HCT116 (cell line): ENCODE results near the gene MAN2B1.

ENCODE experiments used
- CEBPB ChIP-seq: IDR thresholded peaks from 2 replicates; pipeline ENCODE4 v1.6.1; 2012; ENCODE audit warnings: low read depth
- POLR2A ChIP-seq: IDR thresholded peaks from 2 replicates; pipeline ENCODE4 v1.7.0; 2011; ENCODE audit warnings: borderline replicate concordance; ENCODE audit not compliant: insufficient read depth, insufficient read length; ENCODE audit errors: extremely low read depth
- RAD21 ChIP-seq: IDR thresholded peaks from 2 replicates; pipeline ENCODE4 v1.6.1; 2012; ENCODE audit warnings: low read depth, mild to moderate bottlenecking
- SP1 ChIP-seq: IDR thresholded peaks from 2 replicates; pipeline ENCODE4 v1.6.1; 2012; ENCODE audit warnings: low read depth
- SRF ChIP-seq: IDR thresholded peaks from 2 replicates; pipeline ENCODE4 v1.6.1; 2012; ENCODE audit warnings: low read depth
- YY1 ChIP-seq: IDR thresholded peaks from 2 replicates; pipeline ENCODE4 v1.6.1; 2011; ENCODE audit warnings: low read length, low read depth, moderate library complexity, mild to moderate bottlenecking; ENCODE audit not compliant: insufficient replicate concordance; ENCODE audit errors: extremely low read depth
- TF ChIP-seq, protein P1 (sequence below), 3 experiments: fragments of 200-600 bp in 1 of 3; sonication (generic) in 1 of 3; IDR thresholded peaks in 2 of 3; conservative IDR thresholded peaks in 1 of 3; 2 replicates each; pipeline ENCODE4 v1.5.1; 2012 to 2017; ENCODE audit warnings: low read depth in 2 of 3, low read length in 2 of 3, antibody characterized with exemption in 1 of 3, borderline replicate concordance in 1 of 3, control low read depth in 1 of 3, mild to moderate bottlenecking in 1 of 3, mixed read lengths in 1 of 3, mixed run types in 1 of 3, moderate library complexity in 1 of 3; ENCODE audit not compliant: insufficient read depth in 1 of 3

GRCh38 chr19:12665671-12666264 is 774 bp downstream of the MAN2B1 start:
- TF ChIP-seq, protein P1, sequence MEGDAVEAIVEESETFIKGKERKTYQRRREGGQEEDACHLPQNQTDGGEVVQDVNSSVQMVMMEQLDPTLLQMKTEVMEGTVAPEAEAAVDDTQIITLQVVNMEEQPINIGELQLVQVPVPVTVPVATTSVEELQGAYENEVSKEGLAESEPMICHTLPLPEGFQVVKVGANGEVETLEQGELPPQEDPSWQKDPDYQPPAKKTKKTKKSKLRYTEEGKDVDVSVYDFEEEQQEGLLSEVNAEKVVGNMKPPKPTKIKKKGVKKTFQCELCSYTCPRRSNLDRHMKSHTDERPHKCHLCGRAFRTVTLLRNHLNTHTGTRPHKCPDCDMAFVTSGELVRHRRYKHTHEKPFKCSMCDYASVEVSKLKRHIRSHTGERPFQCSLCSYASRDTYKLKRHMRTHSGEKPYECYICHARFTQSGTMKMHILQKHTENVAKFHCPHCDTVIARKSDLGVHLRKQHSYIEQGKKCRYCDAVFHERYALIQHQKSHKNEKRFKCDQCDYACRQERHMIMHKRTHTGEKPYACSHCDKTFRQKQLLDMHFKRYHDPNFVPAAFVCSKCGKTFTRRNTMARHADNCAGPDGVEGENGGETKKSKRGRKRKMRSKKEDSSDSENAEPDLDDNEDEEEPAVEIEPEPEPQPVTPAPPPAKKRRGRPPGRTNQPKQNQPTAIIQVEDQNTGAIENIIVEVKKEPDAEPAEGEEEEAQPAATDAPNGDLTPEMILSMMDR (IDR thresholded peaks at IDR 0.05 in 2 of 3, conservative IDR thresholded peaks at IDR 0.05 in 1 of 3; ENCODE audit: borderline replicate concordance in 1 of 3, insufficient read depth in 1 of 3, low read depth in 2 of 3, low read length in 2 of 3), result no peak
- TF ChIP-seq YY1, result no peak
- TF ChIP-seq SRF, result no peak
- no peak for TF ChIP-seq CEBPB
- no peak for TF ChIP-seq RAD21
- TF ChIP-seq SP1, result no peak
- no peak for TF ChIP-seq POLR2A
